HG02970 (cell line): ENCODE results near the gene RAB19.
"Not testable (repeated sequence)": the region's sequence is repeated elsewhere in the genome, so short reads cannot be mapped to it uniquely, and the experiment has no call there.

Experiments
- ATAC-seq: cut with Tn5 transposase; IDR thresholded peaks from one replicate; pipeline ENCODE4 v1.9.1; 2021; ENCODE audit warnings: mild to moderate bottlenecking, moderate library complexity, moderate number of reproducible peaks; ENCODE audit not compliant: unreplicated experiment, low FRiP score

The RAB19 gene

GRCh38 chr7:140448781-140449480 is 45.1 kb downstream of the RAB19 start:
- no peak for ATAC-seq

GRCh38 chr7:140451716-140452115 is 47.9 kb downstream of the RAB19 start:
- ATAC-seq: no peak

DNA sequence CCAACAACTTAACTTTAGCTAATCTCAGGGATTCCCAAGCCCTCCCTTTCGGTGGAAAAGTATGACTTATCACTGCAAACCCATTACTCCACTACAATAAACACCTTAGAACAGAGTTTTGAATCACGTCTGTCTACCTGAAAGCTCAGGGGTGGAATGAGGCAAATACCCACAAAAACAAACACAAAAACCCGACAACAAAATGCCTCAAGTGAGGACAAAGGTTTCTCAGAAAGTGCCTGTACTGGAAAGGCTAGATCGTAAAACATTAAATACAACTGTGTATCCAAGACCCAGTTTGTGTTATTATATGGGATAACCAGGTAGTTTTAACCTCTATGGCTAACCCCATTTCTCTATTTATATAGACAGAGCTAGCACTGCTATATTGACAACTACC is 49.4 kb downstream of the RAB19 start:
- ATAC-seq: no peak

DNA sequence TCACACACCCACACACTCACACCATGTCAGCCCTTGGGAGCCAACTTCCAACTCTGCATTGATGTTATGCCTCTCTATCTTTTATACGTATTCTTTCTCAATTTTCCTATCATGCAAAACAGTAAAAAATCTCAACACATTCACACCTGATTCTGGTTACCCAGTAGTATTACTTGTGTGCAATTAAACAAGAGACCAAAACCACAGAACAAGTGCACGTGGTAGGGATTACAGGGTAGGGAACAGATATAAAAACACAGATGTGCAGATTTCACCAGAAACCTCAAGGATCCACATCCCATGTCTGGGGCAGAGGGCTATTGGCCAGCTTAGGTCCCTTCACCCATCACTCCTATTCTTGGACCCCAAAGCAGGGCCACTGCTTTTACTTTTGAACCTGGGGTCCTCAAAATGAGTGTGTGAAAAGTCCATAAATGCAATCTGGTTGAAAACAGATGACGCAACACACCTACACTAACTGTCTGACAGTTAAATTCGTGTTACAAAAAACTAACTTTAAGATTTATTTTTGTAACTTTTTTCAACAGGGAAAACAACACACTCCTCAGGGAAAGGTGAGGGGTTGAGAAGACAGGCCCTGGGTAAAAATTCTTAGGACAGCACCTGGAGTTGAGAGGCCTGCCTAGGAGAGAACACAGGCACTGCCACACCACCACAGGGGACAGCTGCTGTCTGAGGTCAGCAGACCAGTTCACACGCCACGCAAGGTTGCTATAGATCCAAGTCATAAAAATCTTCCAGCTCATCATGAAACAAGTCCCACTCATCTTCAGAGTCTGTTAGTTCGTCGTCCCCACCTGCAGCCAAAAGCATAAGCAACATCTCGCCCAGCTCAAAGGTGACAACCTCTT is 50.2 kb downstream of the RAB19 start:
- not testable (repeated sequence) for ATAC-seq

GRCh38 chr7:140454657-140455015 is 50.8 kb downstream of the RAB19 start:
- ATAC-seq: no peak

DNA sequence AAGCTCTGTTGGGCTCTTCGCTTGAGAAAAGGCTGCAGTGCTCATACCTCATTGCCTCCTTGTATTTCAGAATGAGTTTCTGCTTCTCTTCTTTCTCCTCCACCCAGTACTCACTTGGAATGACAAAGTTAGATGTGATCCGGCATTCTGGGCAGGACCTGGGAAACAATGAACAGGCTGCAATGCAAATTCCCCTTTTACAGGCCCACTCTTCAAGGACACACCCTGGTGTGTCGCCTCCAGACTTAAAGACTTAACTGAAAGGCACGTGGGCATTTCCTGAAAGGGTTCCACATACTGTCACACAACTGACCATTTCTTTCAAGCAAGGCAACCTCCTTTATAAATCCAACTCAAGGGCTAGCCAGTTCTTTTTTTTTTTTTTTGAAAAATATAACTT is 51.9 kb downstream of the RAB19 start:
- no peak for ATAC-seq

- no peak for ATAC-seq
These were observed 52.7 kb downstream of the RAB19 start for GRCh38 chr7:140456551-140457051.

GRCh38 chr7:140458201-140458600 is 54.3 kb downstream of the RAB19 start:
- no peak for ATAC-seq

- ATAC-seq: no peak
These were observed 55.1 kb downstream of the RAB19 start for GRCh38 chr7:140458916-140459315.

GRCh38 chr7:140463111-140463510 is 59.3 kb downstream of the RAB19 start:
- no peak for ATAC-seq

- no peak for ATAC-seq
These were observed 72.0 kb downstream of the RAB19 start for GRCh38 chr7:140475747-140476333.

- ATAC-seq: no peak
These were observed 72.9 kb downstream of the RAB19 start for GRCh38 chr7:140476698-140477261.
